IMR-90 (cell line): ENCODE results near the gene NR6A1. TPM values are rescaled to one million over a fixed set of nuclear protein-coding genes. Genes with fewer than 3 reads are reported as not detected.
A peak's percentile ranks its signal among the peaks of the same experiment; 100 is the strongest.

Experiments used
- ATAC-seq: fragments of 200-7000 bp; cut with Tn5 transposase; 2 replicates; pipeline ENCODE4 v1.9.1; 2020; ENCODE audit warnings: low read depth, mild to moderate bottlenecking, moderate library complexity
- BruUV-seq: library from RNA; stranded (reverse); fragments of 400-500 nt; replicated peaks from 2 replicates; lab custom pipeline; 2021; lab: Mats Ljungman, UMichigan
- CTCF ChIA-PET: fragments of 300-600 bp; formaldehyde crosslinking; extraction: SDS; loops from one replicate; lab custom pipeline; 2021; ENCODE audit warnings: antibody characterized with exemption; lab: Yijun Ruan, JAX
- POLR2A ChIA-PET: fragments of 300-600 bp; sonication (Branson Sonifier 250); formaldehyde crosslinking; loops from one replicate; lab custom pipeline; 2022; ENCODE audit warnings: antibody characterized with exemption; ENCODE audit not compliant: unreplicated experiment; lab: Charles Lee
- DNase-seq: peaks from one replicate; pipeline ENCODE4 v3.0.0; 2013
- H2AFZ ChIP-seq: replicated peaks from 2 replicates; pipeline ENCODE3; 2013; ENCODE audit warnings: low read length, mild to moderate bottlenecking; ENCODE audit not compliant: poor library complexity
- H2AK5ac ChIP-seq: 2 replicates; pipeline ENCODE4 v1.6.1; 2013; ENCODE audit warnings: low read depth, low read length, inconsistent platforms
- H2AK9ac ChIP-seq: replicated peaks from 2 replicates; pipeline ENCODE3; 2013; ENCODE audit warnings: mild to moderate bottlenecking, low read depth, low read length, moderate library complexity; ENCODE audit not compliant: poor library complexity
- H2BK120ac ChIP-seq: 2 replicates; pipeline ENCODE4 v1.6.1; 2013; ENCODE audit warnings: low read depth, low read length, inconsistent platforms
- H2BK15ac ChIP-seq: 3 replicates; pipeline ENCODE4 v1.6.1; 2013; ENCODE audit warnings: low read depth, low read length, inconsistent platforms
- H2BK20ac ChIP-seq: 2 replicates; pipeline ENCODE4 v1.6.1; 2013; ENCODE audit warnings: low read depth, mild to moderate bottlenecking, inconsistent platforms, low read length, moderate library complexity
- H2BK5ac ChIP-seq: 2 replicates; pipeline ENCODE4 v1.6.1; 2013; ENCODE audit warnings: mild to moderate bottlenecking, low read depth, low read length, inconsistent platforms; ENCODE audit not compliant: poor library complexity, severe bottlenecking
- H3K14ac ChIP-seq: replicated peaks from 2 replicates; pipeline ENCODE4 v1.6.1; 2013; ENCODE audit warnings: low read depth, low read length, inconsistent platforms
- H3K18ac ChIP-seq: 2 replicates; pipeline ENCODE4 v1.6.1; 2013; ENCODE audit warnings: low read depth, low read length, control low read depth
- H3K23ac ChIP-seq: 2 replicates; pipeline ENCODE4 v1.6.1; 2013; ENCODE audit warnings: low read depth, low read length, inconsistent platforms
- H3K27ac ChIP-seq: 2 replicates; pipeline ENCODE4 v1.5.1; 2013; ENCODE audit warnings: mild to moderate bottlenecking, control low read depth, low read length; ENCODE audit not compliant: insufficient read depth
- H3K27me3 ChIP-seq: 2 replicates; pipeline ENCODE4 v1.6.1; 2013; ENCODE audit warnings: low read length; ENCODE audit not compliant: control insufficient read depth, insufficient read depth
- H3K36me3 ChIP-seq: 2 replicates; pipeline ENCODE4 v1.6.1; 2013; ENCODE audit warnings: low read length, mixed read lengths; ENCODE audit not compliant: control insufficient read depth, insufficient read depth
- H3K4ac ChIP-seq: 2 replicates; pipeline ENCODE4 v1.6.1; 2013; ENCODE audit warnings: low read depth, low read length, inconsistent platforms
- H3K4me1 ChIP-seq: 2 replicates; pipeline ENCODE4 v1.6.1; 2013; ENCODE audit warnings: low read length, mixed read lengths; ENCODE audit not compliant: control insufficient read depth, insufficient read depth
- H3K4me2 ChIP-seq: 2 replicates; pipeline ENCODE4 v1.6.1; 2013; ENCODE audit warnings: low read depth, mild to moderate bottlenecking, control low read depth, low read length, moderate library complexity
- H3K4me3 ChIP-seq: 2 replicates; pipeline ENCODE4 v1.5.1; 2013; ENCODE audit warnings: low read depth, mild to moderate bottlenecking, control low read depth, low read length, moderate library complexity; ENCODE audit not compliant: insufficient read depth
- H3K56ac ChIP-seq: 2 replicates; pipeline ENCODE4 v1.6.1; 2013; ENCODE audit warnings: low read length, inconsistent platforms; ENCODE audit not compliant: insufficient read depth; ENCODE audit errors: extremely low read depth
- H3K79me1 ChIP-seq, 2 experiments: 2 replicates each; pipeline ENCODE4 v1.6.1; 2013; ENCODE audit warnings: low read length in 2 of 2, inconsistent platforms in 1 of 2, low read depth in 1 of 2
- H3K9ac ChIP-seq: 2 replicates; pipeline ENCODE4 v1.6.1; 2013; ENCODE audit warnings: low read depth, low read length, control low read depth
- H3K9me1 ChIP-seq: 2 replicates; pipeline ENCODE4 v1.6.1; 2013; ENCODE audit warnings: low read length, inconsistent platforms; ENCODE audit not compliant: insufficient read depth
- H3K9me3 ChIP-seq: 2 replicates; pipeline ENCODE4 v1.6.1; 2013; ENCODE audit warnings: low read length; ENCODE audit not compliant: control insufficient read depth, insufficient read depth
- H4K20me1 ChIP-seq: 2 replicates; pipeline ENCODE4 v1.6.1; 2013; ENCODE audit warnings: low read length, inconsistent platforms; ENCODE audit not compliant: insufficient read depth
- H4K5ac ChIP-seq: 2 replicates; pipeline ENCODE4 v1.6.1; 2013; ENCODE audit warnings: mild to moderate bottlenecking, low read depth, low read length, control low read depth
- H4K8ac ChIP-seq, 2 experiments: 2 replicates each; pipeline ENCODE4 v1.6.1; 2013; ENCODE audit warnings: low read depth in 2 of 2, low read length in 2 of 2, control low read depth in 1 of 2, inconsistent platforms in 1 of 2
- H4K91ac ChIP-seq: 2 replicates; pipeline ENCODE4 v1.6.1; 2013; ENCODE audit warnings: low read depth, low read length, inconsistent platforms; ENCODE audit not compliant: insufficient read depth
- MAZ ChIP-seq: IDR thresholded peaks from 2 replicates; pipeline ENCODE4 v1.6.1; 2012; ENCODE audit warnings: low read depth, mild to moderate bottlenecking, low read length, improper control_type of control experiment, moderate library complexity, borderline replicate concordance
- POLR2A ChIP-seq: IDR thresholded peaks from 2 replicates; pipeline ENCODE4 v1.6.1; 2012; ENCODE audit warnings: mild to moderate bottlenecking, low read depth, low read length
- RCOR1 ChIP-seq: IDR thresholded peaks from 2 replicates; pipeline ENCODE4 v1.6.1; 2012; ENCODE audit warnings: mild to moderate bottlenecking, low read length, improper control_type of control experiment; ENCODE audit not compliant: insufficient replicate concordance
- RFX5 ChIP-seq: IDR thresholded peaks from 2 replicates; pipeline ENCODE4 v1.8.0; 2012; ENCODE audit warnings: low read depth, mild to moderate bottlenecking, low read length, moderate library complexity
- WGBS, 2 experiments: methylation state at CpG; one replicate each; pipeline versions ENCODE4 v1.1.5 to v1.1.7; 2013; ENCODE audit warnings: missing lambda C conversion rate in 2 of 2; ENCODE audit not compliant: insufficient read length in 1 of 2; ENCODE audit errors: extremely low coverage in 2 of 2; 5-methylcytosine and 5-hydroxymethylcytosine counted together
- dilution Hi-C: fragments of 300-500 bp; cut with HindIII; formaldehyde crosslinking; loops from one replicate; pipeline ENCODE4 v1.14.3; 2018; ENCODE audit warnings: low sequenced_read_pairs; ENCODE audit not compliant: unreplicated experiment
- in situ Hi-C: fragments of 300-500 bp; cut with MboI; formaldehyde crosslinking; loops from 3 replicates; pipeline ENCODE4 v1.14.3; 2019; ENCODE audit warnings: low sequenced_read_pairs, inconsistent platforms, mixed read lengths
- intact Hi-C: fragments of 100-400 bp; cut with micrococcal nuclease; formaldehyde crosslinking; loops from 2 replicates; pipeline ENCODE4 v1.10.0; 2022
- polyA plus RNA-seq, 3 experiments: library from polyadenylated mRNA; depleted of rRNA; stranded (reverse); fragments of >200 nt; gene quantifications; 2 replicates each; pipeline ENCODE4 v1.2.3, GENCODE V29; 2012; ENCODE audit warnings: low replicate concordance in 1 of 3
- total RNA-seq: library from RNA; depleted of rRNA; stranded (reverse); fragments of >200 nt; gene quantifications from 2 replicates; pipeline ENCODE4 v1.2.3, GENCODE V29; 2012

Gene NR6A1
- total and polyA plus RNA-seq, 2 of the 4 experiments (the other 2 are of a cell fraction) = 0.14 to 0.36 TPM

DNA sequence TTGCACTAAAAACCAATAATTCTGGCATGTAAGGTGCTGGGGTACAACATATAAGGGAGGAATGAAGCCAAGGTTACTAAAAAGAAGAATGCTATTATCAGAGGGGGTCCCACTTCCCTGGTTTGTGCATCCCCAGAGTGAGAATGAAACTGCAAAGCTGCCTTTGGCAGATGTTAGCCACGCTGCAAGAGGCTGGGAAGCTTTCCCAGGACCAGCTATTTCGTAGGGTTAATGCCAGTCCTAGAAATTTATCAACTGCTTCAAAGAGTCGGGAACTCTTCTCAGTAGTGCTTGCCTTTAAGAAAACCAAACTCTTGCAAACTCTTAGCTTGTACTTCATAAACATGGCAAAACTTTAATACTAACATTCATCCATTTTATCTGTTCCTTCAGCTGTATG lies 176.4 kb downstream of the NR6A1 start:
- no peak overlapping the region for H2BK5ac ChIP-seq
- DNase-seq = peak; percentile 18
- H3K9ac ChIP-seq = no peak overlapping the region
- H4K5ac ChIP-seq = no peak overlapping the region
- ATAC-seq = peak; percentile 65
- no peak overlapping the region for H2BK15ac ChIP-seq
- H3K27ac ChIP-seq = no peak overlapping the region
- no peak overlapping the region for H2AK9ac ChIP-seq
- H3K4ac ChIP-seq = no peak overlapping the region
- H3K4me3 ChIP-seq = no peak overlapping the region
- H2AK5ac ChIP-seq = no peak overlapping the region
- no peaks in the 10 kb centered on the region for H4K20me1 ChIP-seq
- no peak overlapping the region for H3K14ac ChIP-seq
- H3K79me1 ChIP-seq = no peaks in the 10 kb centered on the region
- no peak overlapping the region for H2BK20ac ChIP-seq
- ChIA-PET POLR2A (no interaction called here), CTCF (interaction anchor here (1.0 to 1.7 kb wide), 5 partner anchors 15 to 117 kb away, joined by 3 to 7 read pairs (median 3); no protein-coding TSS in a partner anchor)
- 25% methylated on average over 3 of the region's 3 CpGs; no CpG with 5 or more reads in 1 of the 2 experiments for WGBS, 2 experiments
- H3K4me1 ChIP-seq = peaks cover 6% of the 10 kb centered on the region
- no peaks in the 10 kb centered on the region for H3K9me1 ChIP-seq
- no peak overlapping the region for H2BK120ac ChIP-seq
- no peaks in the 10 kb centered on the region for H3K36me3 ChIP-seq
- no peak for TF ChIP-seq RFX5
- TF ChIP-seq MAZ = no peak
- TF ChIP-seq RCOR1 = no peak
- TF ChIP-seq POLR2A = no peak
- in situ Hi-C loops (no loop called here), dilution Hi-C loops (no loop called here), intact Hi-C loops (loop anchor here (5.0 kb wide), 1 partner anchor 332 kb away; no protein-coding TSS in a partner anchor)
- H4K91ac ChIP-seq = no peak overlapping the region
- H4K8ac ChIP-seq = no peak overlapping the region
- H3K4me2 ChIP-seq = no peak overlapping the region; the same call in 1 of the 2 replicates
- H3K9me3 ChIP-seq = no peaks in the 10 kb centered on the region
- H3K23ac ChIP-seq = no peak overlapping the region
- H3K18ac ChIP-seq = no peak overlapping the region
- H3K56ac ChIP-seq = no peak overlapping the region
- BruUV-seq = no TSS peak
- H3K27me3 ChIP-seq = peaks cover 10% of the 10 kb centered on the region
- H2AFZ ChIP-seq = no peak overlapping the region
